K562 (cell line): ENCODE results near the gene SLC12A4. TPM values are rescaled to one million over a fixed set of nuclear protein-coding genes. Genes with fewer than 3 reads are reported as not detected.
A peak's percentile ranks its signal among the peaks of the same experiment; 100 is the strongest.

ENCODE experiments used
- ATAC-seq: fragments of 200-7000 bp; cut with Tn5 transposase; 3 replicates; pipeline ENCODE4 v1.9.1; 2020; ENCODE audit warnings: moderate library complexity
- BruUV-seq: library from RNA; stranded (reverse); fragments of 400-500 nt; replicated peaks from 2 replicates; lab custom pipeline; 2021; lab: Mats Ljungman, UMichigan
- CTCF ChIA-PET: fragments of 300-600 bp; formaldehyde crosslinking; extraction: SDS; loops from one replicate; lab custom pipeline; 2021; ENCODE audit warnings: low intra/inter-chr PET ratio; lab: Yijun Ruan, JAX
- POLR2A ChIA-PET: fragments of 300-600, 350-650 bp; sonication (Branson Sonifier 250); formaldehyde crosslinking; extraction: SDS; loops from one replicate; lab custom pipeline; 2021; ENCODE audit warnings: antibody characterized with exemption, inconsistent platforms; lab: Yijun Ruan, JAX
- DNase-seq, 4 experiments: peaks; one replicate each; pipeline versions ENCODE4 v3.0.0 to v3.0.0-alpha.2; 2011 to 2018; ENCODE audit warnings: low spot score in 3 of 4, mixed read lengths in 3 of 4; ENCODE audit errors: extremely low read depth in 1 of 4
- FAIRE-seq: peaks from 2 replicates; lab custom pipeline; 2011; peaks lifted over from hg19 to GRCh38; lab: Jason Lieb, UNC
- H2AFZ ChIP-seq: 2 replicates; pipeline ENCODE4 v1.6.0; 2011; ENCODE audit warnings: low read depth, low read length, control low read depth, inconsistent platforms
- H3K27ac ChIP-seq: fragments of 200-600 bp; 3 replicates; pipeline ENCODE4 v1.8.0; 2011; ENCODE audit warnings: low read depth, mild to moderate bottlenecking, control low read depth, inconsistent platforms, low read length, moderate library complexity, mixed read lengths; ENCODE audit errors: extremely low read depth
- H3K27me3 ChIP-seq, 2 experiments: fragments of 300-600 bp in 1 of 2; 2 replicates in 1 of 2; 3 replicates in 1 of 2; pipeline versions ENCODE4 v1.6.0 to v1.8.0; 2011; ENCODE audit warnings: inconsistent platforms in 2 of 2, low read length in 2 of 2, mild to moderate bottlenecking in 1 of 2, mixed read lengths in 1 of 2, moderate library complexity in 1 of 2; ENCODE audit not compliant: control insufficient read depth in 2 of 2, insufficient read depth in 2 of 2
- H3K36me3 ChIP-seq: fragments of 300-600 bp; 3 replicates; pipeline ENCODE4 v1.8.0; 2011; ENCODE audit warnings: mild to moderate bottlenecking, low read length, inconsistent platforms; ENCODE audit not compliant: control insufficient read depth, insufficient read depth
- H3K4me1 ChIP-seq, 2 experiments: fragments of 200-600 bp in 1 of 2; replicated peaks in 1 of 2; 2 replicates in 1 of 2; 3 replicates in 1 of 2; pipeline versions ENCODE4 v1.5.1 to v1.8.0; 2011; ENCODE audit warnings: inconsistent platforms in 2 of 2, low read length in 2 of 2, mild to moderate bottlenecking in 1 of 2, mixed read lengths in 1 of 2, moderate library complexity in 1 of 2; ENCODE audit not compliant: control insufficient read depth in 2 of 2, insufficient read depth in 2 of 2
- H3K4me2 ChIP-seq: 2 replicates; pipeline ENCODE4 v1.6.1; 2011; ENCODE audit warnings: low read length, control low read depth, inconsistent platforms, mixed read lengths; ENCODE audit not compliant: insufficient read depth
- H3K4me3 ChIP-seq: fragments of 200-600 bp; sonication (generic), shearing (Covaris generic); 2 replicates; pipeline ENCODE4 v1.5.1; 2016; ENCODE audit warnings: control low read depth, inconsistent platforms
- H3K79me2 ChIP-seq: fragments of 200-600 bp; 3 replicates; pipeline ENCODE4 v1.8.0; 2011; ENCODE audit warnings: low read length, inconsistent platforms; ENCODE audit not compliant: control insufficient read depth, insufficient read depth
- H3K9ac ChIP-seq, 2 experiments: 2 replicates each; pipeline versions ENCODE4 v1.6.0 to v1.6.1; 2011; ENCODE audit warnings: low read depth in 2 of 2, low read length in 2 of 2, control low read depth in 1 of 2, inconsistent platforms in 1 of 2, mild to moderate bottlenecking in 1 of 2, mixed read lengths in 1 of 2; ENCODE audit not compliant: insufficient read depth in 1 of 2
- H3K9me1 ChIP-seq: one replicate; pipeline ENCODE4 v1.6.0; 2011; ENCODE audit warnings: inconsistent platforms, mild to moderate bottlenecking, low read length, moderate library complexity; ENCODE audit not compliant: control insufficient read depth, insufficient read depth
- H3K9me3 ChIP-seq: replicated peaks from 2 replicates; pipeline ENCODE4 v1.5.1; 2011; ENCODE audit warnings: low read depth, low read length, inconsistent platforms; ENCODE audit not compliant: control insufficient read depth, insufficient read depth
- H4K20me1 ChIP-seq: replicated peaks from 2 replicates; pipeline ENCODE4 v1.6.1; 2011; ENCODE audit warnings: low read length, inconsistent platforms, mixed read lengths; ENCODE audit not compliant: control insufficient read depth, insufficient read depth
- ARID2 ChIP-seq: fragments of 450-650 bp; IDR thresholded peaks from 2 replicates; pipeline ENCODE4 v1.6.1; 2017; ENCODE audit warnings: antibody characterized with exemption, mild to moderate bottlenecking
- DLX4 ChIP-seq: fragments of 250-450 bp; sonication (Bioruptor Pico); IDR thresholded peaks from 2 replicates; pipeline ENCODE4 v1.6.1; 2021; ENCODE audit warnings: mild to moderate bottlenecking
- EHMT2 ChIP-seq: fragments of 450-650 bp; IDR thresholded peaks from 2 replicates; pipeline ENCODE4 v1.6.1; 2018; ENCODE audit warnings: antibody characterized with exemption
- FOXK2 ChIP-seq, 2 experiments: fragments of 450-650 bp; IDR thresholded peaks in 1 of 2; conservative IDR thresholded peaks in 1 of 2; 2 replicates each; pipeline ENCODE4 v1.6.1; 2016; ENCODE audit warnings: low read depth in 2 of 2, mild to moderate bottlenecking in 1 of 2
- FOXM1 ChIP-seq, 2 experiments: fragments of 450-650 bp in 1 of 2; sonication (generic) in 1 of 2; formaldehyde crosslinking in 1 of 2; IDR thresholded peaks; 2 replicates each; pipeline versions ENCODE4 v1.6.1 to v1.9.0; 2017 to 2022; ENCODE audit warnings: low read depth in 2 of 2, mild to moderate bottlenecking in 2 of 2, missing genetic modification reagents in 1 of 2, moderate library complexity in 1 of 2
- OTX1 ChIP-seq: fragments of 450-650 bp; formaldehyde crosslinking; IDR thresholded peaks from 2 replicates; pipeline ENCODE4 v1.4.0; 2022; ENCODE audit warnings: mild to moderate bottlenecking
- RNF2 ChIP-seq: sonication (generic); IDR thresholded peaks from 2 replicates; pipeline ENCODE4 v1.6.1; 2016
- SFPQ ChIP-seq: fragments of 200-400 bp; formaldehyde crosslinking; IDR thresholded peaks from 2 replicates; pipeline ENCODE4 v1.6.1; 2017; ENCODE audit warnings: mild to moderate bottlenecking, low read depth, low read length, moderate library complexity
- TCFL5 ChIP-seq: fragments of 250-450 bp; sonication (Bioruptor Pico); conservative IDR thresholded peaks from 2 replicates; pipeline ENCODE4 v1.6.1; 2021; ENCODE audit warnings: mild to moderate bottlenecking, moderate library complexity, matching md5 sums
- TFAP4 ChIP-seq: sonication (generic); formaldehyde crosslinking; IDR thresholded peaks from 2 replicates; pipeline ENCODE4 v1.8.0; 2022; ENCODE audit warnings: missing genetic modification reagents, mild to moderate bottlenecking, moderate library complexity, borderline replicate concordance
- ZC3H4 ChIP-seq: sonication (generic); formaldehyde crosslinking; IDR thresholded peaks from 2 replicates; pipeline ENCODE4 v1.9.0; 2021; ENCODE audit warnings: missing genetic modification reagents, borderline replicate concordance
- ZFPM2 ChIP-seq: fragments of 250-450 bp; sonication (Bioruptor Pico); IDR thresholded peaks from 2 replicates; pipeline ENCODE4 v1.5.1; 2022; ENCODE audit warnings: mild to moderate bottlenecking
- ZNF197 ChIP-seq: fragments of 200-800 bp; sonication (Bioruptor generic); IDR thresholded peaks from 2 replicates; pipeline ENCODE4 v1.6.1; 2016; ENCODE audit warnings: low read depth, missing genetic modification characterization, missing compliant biosample characterization
- ZNF24 ChIP-seq: fragments of 450-650 bp; IDR thresholded peaks from 2 replicates; pipeline ENCODE4 v1.6.1; 2016
- ZNF277 ChIP-seq: fragments of 250-450 bp; sonication (Bioruptor Pico); IDR thresholded peaks from 2 replicates; pipeline ENCODE4 v1.8.0; 2022; ENCODE audit warnings: inconsistent platforms, mild to moderate bottlenecking, moderate library complexity, borderline replicate concordance
- ZNF780A ChIP-seq: fragments of 250-450 bp; sonication (Bioruptor Pico); IDR thresholded peaks from 2 replicates; pipeline ENCODE4 v1.5.0; 2021; ENCODE audit warnings: mild to moderate bottlenecking
- WGBS: fragments of 100-300 bp; shearing (Covaris generic); methylation state at CpG from one replicate; pipeline ENCODE4 v1.1.6; 2016; ENCODE audit warnings: low coverage, mixed read lengths; ENCODE audit not compliant: insufficient coverage; ENCODE audit errors: missing lambda C conversion rate; 5-methylcytosine and 5-hydroxymethylcytosine counted together
- in situ Hi-C: fragments of 300-500 bp; cut with MboI; formaldehyde crosslinking; loops from 4 replicates; pipeline ENCODE4 v1.15.0; 2018; ENCODE audit warnings: inconsistent platforms, mixed read lengths
- intact Hi-C: fragments of 100-400 bp; cut with micrococcal nuclease; formaldehyde crosslinking; loops from 2 replicates; pipeline ENCODE4 v1.14.2; 2022
- polyA plus RNA-seq, 8 experiments: library from polyadenylated mRNA; depleted of rRNA in 4 of 8; stranded (reverse) in 5 of 8; unstranded in 3 of 8; fragments of >200 nt; fragmentation: Nextera tagmentation in 2 of 8; fragmentation: Illumina TruSeq in 1 of 8; extraction: Ambion mirVana in 2 of 8; extraction: Trizol in 1 of 8; gene quantifications; 2 replicates each; pipeline versions ENCODE4 v1.2.1 to v1.2.3, GENCODE V29; 2011 to 2014; ENCODE audit warnings: inconsistent platforms in 1 of 8, missing spikeins in 1 of 8
- total RNA-seq, 7 experiments: library from RNA; depleted of rRNA in 6 of 7; stranded (reverse); fragments of >200 nt in 6 of 7; fragmentation: Illumina TruSeq in 2 of 7; extraction: Trizol in 2 of 7; gene quantifications; 2 replicates each; pipeline versions ENCODE4 v1.2.1 to v1.2.3, GENCODE V29; 2011 to 2021; ENCODE audit warnings: low replicate concordance in 1 of 7

The SLC12A4 gene
- total and polyA plus RNA-seq, 9 of the 15 experiments (the other 6 are each of a cell fraction or from before 2014, with no cell fraction given), result 0.75 to 43.5 (median 15.0) TPM

GRCh38 chr16:67993207-67994039 lies 25.0 kb upstream of the SLC12A4 start:
- peak; percentile 92 to 96 (median 94) for DNase-seq
- in situ Hi-C loops, result loop anchor here (10.0 kb wide), 1 partner anchor 321 kb away; the partner anchor contains the start of genes PRMT7 and SLC7A6OS
- no peaks in the 10 kb centered on the region for H3K9me3 ChIP-seq
- BruUV-seq, result no TSS peak
- peak overlapping the region; percentile 62 for H3K4me2 ChIP-seq
- H3K27me3 ChIP-seq, result no peaks in the 10 kb centered on the region
- H3K36me3 ChIP-seq, result no peaks in the 10 kb centered on the region
- H2AFZ ChIP-seq, result peak overlapping the region; percentile 91
- POLR2A ChIA-PET, result interaction anchor here (1.0 to 1.4 kb wide), 3 partner anchors 8 to 20 kb away, joined by 3 to 4 read pairs (median 3); no protein-coding TSS in a partner anchor
- H3K9ac ChIP-seq, result peak overlapping the region; percentile 71 to 87
- CTCF ChIA-PET, result interaction anchor here (0.6 to 2.1 kb wide), 5 partner anchors 9 to 236 kb away, joined by 3 to 18 read pairs (median 5); no protein-coding TSS in a partner anchor
- peaks cover 15 to 36% of the 10 kb centered on the region in 2 experiments for H3K4me1 ChIP-seq
- H3K27ac ChIP-seq, result peak overlapping the region; percentile 89
- 9% methylated on average over 39 of the region's 39 CpGs for WGBS
- peak; percentile 95 for ATAC-seq
- H3K4me3 ChIP-seq, result 0 out of 2 replicates have a peak overlapping the region, but pooled peaks have one; percentile 3
- intact Hi-C loops, result loop anchor here (1.0 kb wide), 2 partner anchors 47 to 236 kb away; no protein-coding TSS in a partner anchor
- peak; percentile 84 for FAIRE-seq
- no peaks in the 10 kb centered on the region for H4K20me1 ChIP-seq
- H3K79me2 ChIP-seq, result no peaks in the 10 kb centered on the region
- no peaks in the 10 kb centered on the region for H3K9me1 ChIP-seq
- peak; percentile 66 for TF ChIP-seq RNF2
- peak; percentile 89; the same call in 1 of the 2 replicates for TF ChIP-seq TFAP4 (CRISPR knock-in tag)
- peak in 1 of 2 experiments; percentile 37; a peak in 1 of 4 replicates for TF ChIP-seq FOXK2 (conservative IDR thresholded peaks at IDR 0.05 in 1 of 2, IDR thresholded peaks at IDR 0.05 in 1 of 2; ENCODE audit: low read depth in 2 of 2)
- peak; percentile 53; the same call in 1 of the 2 replicates for TF ChIP-seq ZFPM2 (CRISPR knock-in tag)
- TF ChIP-seq TCFL5 (CRISPR knock-in tag), result no peak
- no peak for TF ChIP-seq ZNF197 (CRISPR knock-in tag)
- no peak for TF ChIP-seq EHMT2
- no peak for TF ChIP-seq DLX4 (CRISPR knock-in tag)
- no peak for TF ChIP-seq ZNF780A (CRISPR knock-in tag)
- TF ChIP-seq ARID2, result peak; percentile 57
- 0 out of 2 replicates have a peak, but pooled peaks have one; percentile 33 for TF ChIP-seq FOXM1 (IDR thresholded peaks at IDR 0.05; ENCODE audit: low read depth)
- peak; percentile 75; the same call in 1 of the 2 replicates for TF ChIP-seq FOXM1 (CRISPR knock-in tag; IDR thresholded peaks at IDR 0.05; ENCODE audit: low read depth)
- TF ChIP-seq OTX1 (CRISPR knock-in tag), result 0 out of 2 replicates have a peak, but pooled peaks have one; percentile 60
- no peak for TF ChIP-seq ZC3H4 (CRISPR knock-in tag)
- TF ChIP-seq ZNF277, result no peak
- TF ChIP-seq SFPQ, result no peak
- peak; percentile 33; the same call in 1 of the 2 replicates for TF ChIP-seq ZNF24
